Left lung (tissue), 10 donors: ENCODE data around the gene BAIAP2L2. TPM values are rescaled to one million over a fixed set of nuclear protein-coding genes. Genes with fewer than 3 reads are reported as not detected.
"Not testable (repeated sequence)": the region's sequence is repeated elsewhere in the genome, so short reads cannot be mapped to it uniquely, and the experiment has no call there.

Experiments used
- ATAC-seq: fragments of 200-7000 bp; cut with Tn5 transposase; one replicate; pipeline ENCODE4 v1.9.1; 2020; ENCODE audit warnings: moderate library complexity
- DNase-seq, 4 donors: peaks; one replicate each; pipeline ENCODE4 v3.0.0-alpha.2; 2013 to 2020
- H3K27ac ChIP-seq, 2 donors: fragments of 200-600 bp; sonication (generic) in 1 of 2; one replicate each; pipeline versions ENCODE4 v1.5.0 to v1.8.0; 2020 to 2021
- H3K27me3 ChIP-seq, 2 donors: fragments of 200-600 bp; sonication (generic) in 1 of 2; one replicate each; pipeline versions ENCODE4 v1.5.0 to v1.8.0; 2020 to 2021
- H3K36me3 ChIP-seq, 2 donors: fragments of 200-600 bp; sonication (generic) in 1 of 2; one replicate each; pipeline versions ENCODE4 v1.5.0 to v1.8.0; 2020 to 2021
- H3K4me1 ChIP-seq, 2 donors: fragments of 200-600 bp; one replicate each; pipeline ENCODE4 v1.8.0; 2021
- H3K4me3 ChIP-seq, 2 donors: fragments of 200-600 bp; sonication (generic) in 1 of 2; one replicate each; pipeline versions ENCODE4 v1.5.0 to v1.8.0; 2020 to 2021; ENCODE audit warnings: mild to moderate bottlenecking in 1 of 2
- H3K9me3 ChIP-seq, 2 donors: fragments of 200-600 bp; sonication (generic) in 1 of 2; one replicate each; pipeline versions ENCODE4 v1.5.0 to v1.8.0; 2020 to 2021
- CTCF ChIP-seq, 2 donors: fragments of 200-600 bp; sonication (generic) in 1 of 2; IDR thresholded peaks; one replicate each; pipeline versions ENCODE4 v1.5.0 to v1.8.0; 2021; ENCODE audit warnings: antibody characterized with exemption in 2 of 2
- intact Hi-C, 2 donors: fragments of 100-400 bp; cut with DNase I; formaldehyde crosslinking; loops; one replicate each; pipeline versions ENCODE4 v1.11.2 to v1.14.2; 2022
- polyA plus RNA-seq, 6 donors: library from polyadenylated mRNA; unstranded; fragments of 120-200 nt; gene quantifications; one replicate each; pipeline ENCODE4 v1.2.1, GENCODE V29; 2013; ENCODE audit not compliant: insufficient read length in 6 of 6
- total RNA-seq, 2 donors: library from RNA; stranded (reverse); fragmentation: NEBNext Ultra II Directional; extraction: Animal tissue kit (Norgen Biotek cat#: 25700); gene quantifications; one replicate each; pipeline ENCODE4 v1.2.1, GENCODE V29; 2021
- donor health status: DM: no; HTN: yes; CAD: no.
- donor health status: DM: no; HTN: no; CAD: no.

The BAIAP2L2 gene
- total and polyA plus RNA-seq, 8 donors: 0.34 to 1.5 (median 0.99) TPM

GRCh38 chr22:38080474-38080849 lies 30.0 kb downstream of the BAIAP2L2 start:
- no peak for DNase-seq

GRCh38 chr22:38079804-38080203 lies 30.7 kb downstream of the BAIAP2L2 start:
- H3K4me3 ChIP-seq: no peak overlapping the region
- peaks cover 28 to 45% of the 10 kb centered on the region in 2 donors for H3K27me3 ChIP-seq
- peak in 1 of 4 donors; percentile 34 for DNase-seq
- peaks cover 15 to 26% of the 10 kb centered on the region in 2 donors for H3K4me1 ChIP-seq
- no peak for TF ChIP-seq CTCF (IDR thresholded peaks at IDR 0.05)
- H3K36me3 ChIP-seq: peaks cover 0 to 16% of the 10 kb centered on the region in 2 donors
- no peak for ATAC-seq
- no peak overlapping the region for H3K27ac ChIP-seq
- intact Hi-C loops: no loop called here
- no peaks in the 10 kb centered on the region for H3K9me3 ChIP-seq

More at GRCh38 chr22:38080474-38080849, 30.0 kb downstream of the BAIAP2L2 start:
- no peaks in the 10 kb centered on the region for H3K9me3 ChIP-seq
- ATAC-seq: no peak
- H3K36me3 ChIP-seq: peaks cover 0 to 10% of the 10 kb centered on the region in 2 donors
- no peak overlapping the region for H3K27ac ChIP-seq
- peaks cover 15 to 26% of the 10 kb centered on the region in 2 donors for H3K4me1 ChIP-seq
- intact Hi-C loops: no loop called here
- no peak for TF ChIP-seq CTCF (IDR thresholded peaks at IDR 0.05)
- peak overlapping the region; percentile 9 to 10 for H3K4me3 ChIP-seq
- peaks cover 28 to 45% of the 10 kb centered on the region in 2 donors for H3K27me3 ChIP-seq

GRCh38 chr22:38079208-38079607 lies 31.3 kb downstream of the BAIAP2L2 start:
- H3K4me3 ChIP-seq, intact Hi-C loops, ATAC-seq, H3K27ac ChIP-seq, H3K9me3 ChIP-seq: not testable (repeated sequence)
- peak in 1 of 4 donors; percentile 5 for DNase-seq
- Histone ChIP-seq H3K27me3 (peaks cover 28 to 44% of the 10 kb centered on the region in 2 donors), H3K4me1 (peaks cover 15 to 26% of the 10 kb centered on the region in 2 donors), H3K36me3 (peaks cover 0 to 22% of the 10 kb centered on the region in 2 donors)

GRCh38 chr22:38078046-38078840 lies 32.2 kb downstream of the BAIAP2L2 start:
- no peak for TF ChIP-seq CTCF (IDR thresholded peaks at IDR 0.05)
- Histone ChIP-seq H3K4me3 (no peak overlapping the region), H3K27me3 (peaks cover 24 to 34% of the 10 kb centered on the region in 2 donors), H3K9me3 (no peaks in the 10 kb centered on the region), H3K4me1 (peaks cover 15 to 26% of the 10 kb centered on the region in 2 donors), H3K27ac (no peak overlapping the region), H3K36me3 (peaks cover 0 to 32% of the 10 kb centered on the region in 2 donors)
- DNase-seq (peak in 1 of 4 donors; percentile 67), ATAC-seq (no peak)
- intact Hi-C loops: no loop called here

GRCh38 chr22:38077595-38077994 lies 32.9 kb downstream of the BAIAP2L2 start:
- peak in 1 of 4 donors; percentile 67 for DNase-seq

More at GRCh38 chr22:38077595-38077994, 32.9 kb downstream of the BAIAP2L2 start:
- Histone ChIP-seq H3K27me3 (peaks cover 17 to 27% of the 10 kb centered on the region in 2 donors), H3K36me3 (peaks cover 0 to 38% of the 10 kb centered on the region in 2 donors), H3K27ac (no peak overlapping the region), H3K9me3 (no peaks in the 10 kb centered on the region), H3K4me1 (peaks cover 15 to 24% of the 10 kb centered on the region in 2 donors), H3K4me3 (no peak overlapping the region)
- ATAC-seq: no peak
- no peak for TF ChIP-seq CTCF (IDR thresholded peaks at IDR 0.05)
- intact Hi-C loops: no loop called here
